Stimulated activated CD4-positive, alpha-beta T cell treated with anti-CD3 and anti-CD28 coated beads, TNF-alpha, amount 100 ng/mL, for 4 hours (primary cell): Measurements from ENCODE around the gene DOCK7.

Experiments used
- DNase-seq, 3 experiments: peaks; one replicate each; pipeline ENCODE4 v3.0.0-alpha.2; 2020; ENCODE audit warnings: low read depth in 3 of 3

Gene DOCK7

GRCh38 chr1:62415687-62416086 lies 272.5 kb downstream of the DOCK7 start:
- no peak for DNase-seq

- DNase-seq: no peak
These were observed 280.7 kb downstream of the DOCK7 start for GRCh38 chr1:62407398-62408009.

GRCh38 chr1:62406576-62406975 lies 281.6 kb downstream of the DOCK7 start:
- DNase-seq: no peak

GRCh38 chr1:62405247-62405646 lies 282.9 kb downstream of the DOCK7 start:
- no peak for DNase-seq
